Right hindlimb (tissue), 1 donor: ENCODE data around the gene DCTN1.

Experiments
- DNase-seq: peaks from one replicate; pipeline ENCODE4 v3.0.0-alpha.2; 2018

The DCTN1 gene

GRCh38 chr2:74316627-74317295 is 63.4 kb downstream of the DCTN1 start:
- no peak for DNase-seq

DNA sequence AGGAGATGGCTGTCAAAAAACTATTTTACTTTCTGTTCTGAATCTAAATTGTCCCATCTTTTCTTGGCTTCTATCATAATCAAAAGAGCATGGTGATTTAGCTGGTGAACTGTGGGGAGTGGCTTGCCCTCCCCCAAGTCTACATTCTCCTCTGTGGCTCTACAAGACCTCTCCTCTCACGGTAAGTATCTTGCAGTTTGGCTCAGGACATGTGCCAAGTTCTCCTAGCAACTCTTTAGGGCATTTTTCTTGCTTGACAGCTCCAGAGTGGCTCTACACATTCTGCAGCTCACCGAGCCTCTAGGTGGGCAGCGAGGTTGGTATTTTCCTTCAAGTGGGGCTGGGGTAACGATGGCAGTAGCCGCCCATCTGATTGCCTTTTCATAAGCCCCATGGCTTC is 66.0 kb downstream of the DCTN1 start:
- no peak for DNase-seq

DNA sequence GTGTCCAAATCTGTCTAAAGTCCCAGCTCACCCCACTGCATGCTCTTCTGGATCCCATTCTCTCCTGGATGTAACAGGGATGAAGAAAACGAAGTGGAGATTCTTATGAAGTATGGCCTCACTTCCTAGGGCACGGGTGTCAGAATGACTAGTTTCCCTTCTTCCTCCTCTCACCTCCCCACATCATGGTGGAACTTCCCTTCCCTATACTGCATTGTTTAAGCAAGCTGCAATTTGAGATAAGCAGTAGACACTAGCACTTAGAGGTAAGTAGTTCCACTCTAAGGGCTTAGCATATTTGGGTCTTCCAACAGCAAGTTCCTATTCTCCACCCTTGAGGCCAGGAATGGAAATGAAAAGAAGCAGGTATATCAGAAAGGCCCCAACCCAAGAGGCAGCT is 66.6 kb downstream of the DCTN1 start:
- DNase-seq: no peak

DNA sequence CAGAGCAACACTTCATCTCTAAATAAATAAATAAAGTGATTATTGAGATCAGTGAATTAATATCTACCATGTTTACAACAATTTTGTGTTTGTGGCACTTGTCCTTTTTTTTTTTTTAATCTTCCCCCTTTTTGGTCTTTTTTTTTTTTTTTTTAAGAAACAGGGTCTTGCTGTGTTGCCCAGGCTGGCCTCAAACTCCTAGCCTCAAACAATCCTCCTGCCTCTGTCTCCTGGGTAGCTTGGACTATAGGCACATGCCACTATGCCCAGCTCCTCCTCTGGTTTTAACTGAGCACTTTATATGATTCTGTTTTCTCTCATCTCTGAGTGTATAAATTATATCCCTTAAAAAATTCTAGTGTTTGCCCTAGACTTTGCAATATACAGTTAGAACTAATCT is 67.2 kb downstream of the DCTN1 start:
- no peak for DNase-seq
